Superior temporal gyrus (tissue), 1 donor: ENCODE data around the gene DCTD.
"Not testable (repeated sequence)": the region's sequence is repeated elsewhere in the genome, so short reads cannot be mapped to it uniquely, and the experiment has no call there.

Source experiments
- DNase-seq: peaks from one replicate; pipeline ENCODE4 v3.0.0-alpha.2; 2016; ENCODE audit errors: extremely low spot score

DCTD gene

GRCh38 chr4:182921608-182922007 lies 4.4 kb upstream of the DCTD start:
- DNase-seq: no peak

- DNase-seq: no peak
Observed at GRCh38 chr4:182920676-182921075, 3.5 kb upstream of the DCTD start.

GRCh38 chr4:182918791-182919302 lies 1.7 kb upstream of the DCTD start:
- DNase-seq: no peak

GRCh38 chr4:182918044-182918607 lies 940 bp upstream of the DCTD start:
- no peak for DNase-seq

- DNase-seq: no peak
Observed at GRCh38 chr4:182916483-182917181, 554 bp downstream of the DCTD start.

GRCh38 chr4:182914357-182914756 lies 2.8 kb downstream of the DCTD start:
- no peak for DNase-seq

- DNase-seq: no peak
Observed at GRCh38 chr4:182913621-182914020, 3.6 kb downstream of the DCTD start.

- DNase-seq: no peak
Observed at GRCh38 chr4:182913036-182913435, 4.2 kb downstream of the DCTD start.

- DNase-seq: no peak
Observed at GRCh38 chr4:182908124-182908523, 9.1 kb downstream of the DCTD start.

GRCh38 chr4:182907396-182907795 lies 9.8 kb downstream of the DCTD start:
- no peak for DNase-seq

- DNase-seq: no peak
Observed at GRCh38 chr4:182906786-182907185, 10.4 kb downstream of the DCTD start.

- DNase-seq: no peak
Observed at GRCh38 chr4:182905038-182905437, 12.1 kb downstream of the DCTD start.

GRCh38 chr4:182904211-182904761 lies 12.9 kb downstream of the DCTD start:
- DNase-seq: no peak

- no peak for DNase-seq
Observed at GRCh38 chr4:182903013-182903412, 14.2 kb downstream of the DCTD start.

GRCh38 chr4:182901337-182901736 lies 15.8 kb downstream of the DCTD start:
- DNase-seq: no peak

GRCh38 chr4:182900021-182900420 lies 17.2 kb downstream of the DCTD start:
- not testable (repeated sequence) for DNase-seq

- no peak for DNase-seq
Observed at GRCh38 chr4:182898479-182898799, 18.7 kb downstream of the DCTD start.

GRCh38 chr4:182897601-182898478 lies 19.3 kb downstream of the DCTD start:
- no peak for DNase-seq

GRCh38 chr4:182896421-182896820 lies 20.8 kb downstream of the DCTD start:
- DNase-seq: no peak

- DNase-seq: no peak
Observed at GRCh38 chr4:182895791-182896292, 21.3 kb downstream of the DCTD start.

- DNase-seq: no peak
Observed at GRCh38 chr4:182894681-182895275, 22.4 kb downstream of the DCTD start.
